ENCODE results near the gene SLC43A3.
A peak's percentile ranks its signal among the peaks of the same experiment; 100 is the strongest.

Gene SLC43A3

DNA sequence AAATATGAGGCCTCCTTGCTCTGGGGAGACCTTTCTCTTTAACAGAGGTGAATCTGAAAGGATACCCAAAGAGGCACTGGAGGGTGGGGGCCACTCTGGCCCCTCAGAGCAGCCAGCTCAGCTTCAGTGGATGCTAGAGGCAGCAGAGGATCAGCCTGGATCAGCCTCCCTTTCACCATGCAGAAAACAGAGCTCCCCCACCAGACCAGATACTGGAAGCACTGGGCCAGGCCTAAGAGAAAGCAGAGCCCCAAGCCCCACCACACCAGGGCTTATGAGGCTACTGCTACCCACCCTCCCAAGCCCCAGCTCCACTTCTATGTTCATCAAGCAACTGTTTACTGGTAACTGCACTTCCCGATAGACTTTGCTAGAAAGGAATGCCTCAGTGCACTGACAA, 4.0 kb upstream of the SLC43A3 start:
- no peak for DNase-seq

DNA sequence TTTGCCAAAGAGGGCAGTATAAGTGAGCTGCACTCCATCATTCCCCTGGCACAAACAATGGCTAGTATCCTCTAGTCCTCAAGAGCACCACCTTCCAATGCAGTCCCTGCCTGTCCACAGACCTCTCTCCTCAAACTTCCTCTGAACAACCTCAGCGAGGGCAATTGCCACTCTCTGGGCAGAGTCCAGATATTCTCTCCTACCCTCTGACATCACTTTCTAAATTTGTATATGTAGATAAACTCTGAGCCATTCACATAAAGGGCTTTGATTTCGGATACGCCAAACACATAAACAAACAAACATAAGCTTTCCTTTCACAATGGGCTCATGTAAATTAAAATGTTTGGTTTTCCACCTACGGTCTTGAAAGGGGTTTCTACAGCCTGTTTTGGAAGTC, 3.0 kb upstream of the SLC43A3 start:
- no peak for DNase-seq

DNA sequence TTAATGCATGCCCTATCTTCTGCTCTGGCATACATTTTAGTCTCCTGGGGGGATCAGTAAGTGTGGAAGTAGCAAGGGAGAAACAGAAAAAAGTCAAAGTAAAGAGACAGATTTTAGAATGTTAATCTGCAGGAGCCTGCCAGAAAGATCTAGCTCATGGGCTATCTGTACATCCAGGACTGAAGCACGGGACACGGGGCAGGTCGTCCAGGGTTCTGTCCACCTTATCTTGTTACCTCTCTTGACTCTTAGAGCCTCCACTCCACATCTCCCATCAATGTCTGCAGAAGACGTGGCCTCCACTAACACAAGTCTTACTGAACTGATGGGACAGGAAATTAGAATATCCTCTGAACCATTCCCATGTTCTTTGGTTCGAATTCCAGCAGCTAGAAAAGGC, 1.7 kb upstream of the SLC43A3 start:
- DNase-seq: no peak

DNA sequence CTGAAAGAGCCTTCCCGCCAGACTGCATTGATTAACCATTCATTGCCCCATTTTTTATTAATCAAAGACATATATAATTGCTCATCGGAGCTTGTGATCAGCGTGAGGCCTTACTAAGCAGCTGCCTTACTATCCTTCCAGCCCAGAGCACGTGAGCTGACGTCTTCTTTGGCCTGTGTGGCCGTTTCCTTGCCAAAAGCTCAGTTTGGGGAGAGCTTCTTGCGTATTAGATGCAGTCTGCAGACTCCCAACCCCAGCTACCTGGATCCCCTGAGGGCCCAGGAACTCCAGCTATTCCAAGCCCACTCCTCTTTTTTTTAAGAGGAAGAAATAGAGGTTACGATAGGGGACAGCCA, 784 bp upstream of the SLC43A3 start:
- peak in 29 of 56 donors; percentile 9 to 65 (median 30) for DNase-seq

DNA sequence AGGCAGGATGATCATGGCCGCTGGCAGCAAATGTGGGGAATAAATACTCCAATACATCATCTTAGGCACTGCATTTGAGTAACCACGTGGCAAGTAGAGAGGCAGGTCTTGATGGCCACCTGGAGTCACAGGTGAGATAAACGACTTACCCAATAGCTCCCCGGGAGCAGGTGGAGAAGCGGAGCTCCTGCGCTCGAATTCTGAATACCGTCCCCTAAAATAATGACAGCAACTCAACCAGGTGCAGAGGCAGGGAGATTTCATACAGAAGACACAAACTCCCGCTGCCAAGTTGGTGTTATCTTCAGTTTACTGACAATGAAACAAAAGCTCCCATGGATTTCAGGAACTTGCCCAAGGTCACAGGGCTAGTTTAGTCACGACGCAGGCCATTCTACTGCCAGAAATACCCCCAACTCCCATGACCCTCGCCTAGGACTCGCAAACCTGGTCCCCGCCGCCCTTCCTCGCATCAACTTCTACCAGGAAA, 437 bp downstream of the SLC43A3 start:
- no peak for DNase-seq

DNA sequence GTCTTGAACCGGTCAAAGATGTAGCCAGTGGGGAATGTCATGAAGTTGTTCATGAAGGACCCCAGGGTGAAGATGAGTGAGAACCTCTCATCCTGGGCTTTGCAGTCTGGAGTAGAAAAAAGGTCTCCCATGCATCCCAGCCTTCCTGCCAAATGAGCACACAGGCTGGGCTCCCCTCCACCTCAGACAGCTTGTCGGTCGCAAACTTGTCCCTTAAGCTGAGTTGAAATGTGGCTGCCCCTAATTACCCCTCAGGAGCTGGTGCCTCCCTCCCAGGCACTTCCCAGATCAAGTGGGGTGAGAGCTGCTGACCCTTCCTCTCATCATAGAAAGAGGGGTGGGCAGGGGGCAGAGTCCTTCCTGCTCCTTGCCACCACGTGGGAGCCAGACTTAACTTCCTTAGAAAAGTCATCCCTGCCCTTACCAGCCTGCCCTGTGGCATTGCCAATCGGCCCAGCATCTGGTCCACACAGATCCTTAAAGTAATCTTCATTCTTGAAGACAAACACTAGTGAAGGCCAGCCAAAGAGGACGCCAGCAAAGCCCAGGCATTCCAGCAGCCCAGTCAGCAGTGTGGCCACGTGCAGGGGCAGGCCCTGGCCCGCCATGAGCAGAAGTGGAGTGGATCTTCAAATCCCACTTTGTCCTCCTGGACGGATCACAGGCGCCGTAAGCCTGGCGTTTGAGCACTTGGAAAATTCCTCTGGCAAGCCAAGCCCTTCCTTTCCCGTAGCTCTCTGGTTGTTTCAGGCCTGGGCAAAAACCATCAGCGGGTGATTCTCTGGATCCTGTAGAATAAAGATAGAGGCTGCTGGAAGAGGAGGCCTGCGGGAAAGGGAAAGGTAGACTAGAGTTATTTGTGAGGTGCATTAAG, 1.1 kb downstream of the SLC43A3 start:
- peak in 11 of 56 donors; percentile 9 to 41 (median 16) for DNase-seq

DNA sequence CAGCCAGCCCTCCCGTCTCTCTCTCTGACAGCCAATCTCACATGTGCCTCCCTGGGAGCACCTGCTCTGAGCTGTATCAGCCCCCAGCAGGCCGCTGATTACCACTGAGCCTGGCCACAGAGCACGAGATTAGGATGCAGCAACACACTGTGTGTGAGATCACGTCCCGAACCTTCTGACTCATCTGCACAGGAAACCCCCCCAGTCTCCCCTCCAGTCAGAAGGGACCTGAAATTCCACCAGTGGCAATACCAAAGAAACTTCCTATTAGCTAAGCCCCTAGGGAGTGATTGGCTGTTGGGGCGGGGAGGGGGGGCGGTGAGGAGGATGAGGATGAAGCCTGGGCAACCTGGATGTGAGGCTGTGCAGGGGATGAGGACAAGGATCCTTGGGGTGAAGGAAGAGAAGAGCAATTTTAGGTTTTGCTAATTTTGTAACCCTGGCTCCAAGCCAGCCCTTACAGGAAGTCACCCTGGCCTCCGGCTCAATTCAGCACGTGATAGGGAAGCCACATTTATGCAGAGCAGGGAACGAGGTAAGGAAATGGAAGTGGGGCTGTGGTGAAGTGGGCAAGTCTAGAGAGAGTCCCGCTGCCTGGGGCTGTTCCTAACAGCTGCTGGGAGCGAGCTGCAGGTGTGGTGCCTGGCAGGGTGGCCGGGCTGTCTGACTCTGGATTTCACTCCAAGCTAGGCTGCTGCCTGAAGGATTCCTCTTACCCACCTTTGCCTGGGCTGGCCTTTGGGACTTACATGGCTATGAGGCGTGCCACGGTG, 1.9 kb downstream of the SLC43A3 start:
- peak in 3 of 56 donors; percentile 7 to 18 (median 15) for DNase-seq

DNA sequence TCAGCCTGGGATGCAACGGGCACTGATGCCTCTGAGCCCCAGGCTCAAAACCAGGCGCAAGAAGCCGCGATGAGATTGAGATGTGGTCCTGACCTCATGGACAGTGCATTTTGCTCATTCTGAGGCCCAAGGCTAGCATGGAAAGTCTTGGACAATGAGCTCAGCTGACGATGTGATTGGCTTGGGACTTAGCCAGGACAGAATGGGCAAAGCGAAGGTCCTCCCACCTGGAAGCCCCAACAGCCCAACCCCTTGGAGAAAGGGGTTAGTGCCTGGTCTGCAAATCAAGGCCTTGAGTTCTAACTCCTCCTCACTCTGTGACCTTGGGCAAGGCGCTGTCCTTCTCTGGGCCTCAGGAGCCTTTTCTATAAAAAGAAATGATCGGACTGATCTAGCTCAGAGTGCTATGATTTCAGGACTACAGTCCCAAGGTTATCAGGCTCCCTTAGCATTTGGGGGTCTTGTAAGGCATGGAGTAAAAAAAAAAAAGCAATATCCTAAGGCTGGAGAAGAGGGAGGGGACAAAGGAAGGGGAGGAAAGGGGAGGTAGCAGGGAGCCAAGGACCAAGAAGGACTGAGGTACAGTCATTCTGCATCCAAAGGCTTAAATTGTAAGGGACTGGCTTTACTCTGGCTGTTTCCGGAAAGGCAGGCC, 2.7 kb downstream of the SLC43A3 start:
- DNase-seq: no peak

DNA sequence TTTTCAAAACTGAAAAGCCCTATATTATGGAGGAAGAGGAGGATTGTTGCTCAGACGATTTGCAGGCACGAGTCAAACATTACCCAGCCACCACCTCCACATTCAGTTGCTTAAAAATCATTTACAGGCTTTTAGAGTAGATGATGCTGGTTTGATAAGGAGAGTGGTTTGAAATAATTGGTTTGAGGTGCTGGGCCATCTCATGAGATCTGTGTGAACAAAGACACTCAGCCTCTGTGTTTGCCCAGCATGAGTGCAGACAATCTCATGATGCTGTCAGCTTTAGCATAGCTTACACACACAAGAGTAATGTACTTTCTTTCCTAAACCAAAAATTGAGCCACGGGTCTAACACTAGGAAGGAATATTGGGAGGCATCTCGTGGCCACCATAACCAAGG, 4.3 kb downstream of the SLC43A3 start:
- DNase-seq: no peak

DNA sequence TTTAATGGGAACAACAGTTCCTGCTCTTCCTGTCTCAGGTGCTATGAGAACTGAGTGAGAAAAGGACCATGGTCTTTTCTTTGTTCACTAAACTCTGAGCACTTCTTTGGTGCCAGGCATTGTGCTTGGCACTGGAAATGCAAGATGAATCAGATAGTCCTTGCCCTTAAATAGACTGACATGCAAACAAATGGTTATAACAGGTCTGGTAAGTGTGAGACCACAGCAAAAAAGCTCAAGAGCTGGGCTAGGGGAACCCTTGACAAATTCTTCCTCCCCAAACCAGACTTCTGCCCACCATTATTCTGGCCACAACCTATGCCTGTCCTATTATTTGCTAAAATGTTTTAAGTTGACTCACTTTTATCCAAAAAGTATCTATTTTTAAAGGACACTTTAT, 5.1 kb downstream of the SLC43A3 start:
- no peak for DNase-seq

DNA sequence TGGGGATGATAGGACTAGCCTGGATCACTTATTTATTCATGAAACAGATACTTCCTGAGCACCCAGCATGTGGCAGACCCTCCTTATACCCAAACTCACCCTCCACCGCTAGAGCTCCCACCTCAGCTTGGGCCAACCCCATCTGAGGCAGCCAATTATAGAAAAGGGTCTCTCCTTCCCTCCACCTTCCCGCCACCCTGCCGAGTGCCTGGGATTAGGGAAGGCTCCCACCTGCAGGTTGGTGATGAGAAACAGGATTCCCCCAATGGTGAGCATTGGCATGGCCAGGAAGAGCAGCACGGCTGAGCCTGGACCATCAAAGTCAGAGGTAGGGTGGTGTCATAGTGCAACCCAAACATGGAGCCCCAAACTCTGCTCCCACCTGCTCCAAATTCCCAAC, 5.9 kb downstream of the SLC43A3 start:
- DNase-seq: no peak

DNA sequence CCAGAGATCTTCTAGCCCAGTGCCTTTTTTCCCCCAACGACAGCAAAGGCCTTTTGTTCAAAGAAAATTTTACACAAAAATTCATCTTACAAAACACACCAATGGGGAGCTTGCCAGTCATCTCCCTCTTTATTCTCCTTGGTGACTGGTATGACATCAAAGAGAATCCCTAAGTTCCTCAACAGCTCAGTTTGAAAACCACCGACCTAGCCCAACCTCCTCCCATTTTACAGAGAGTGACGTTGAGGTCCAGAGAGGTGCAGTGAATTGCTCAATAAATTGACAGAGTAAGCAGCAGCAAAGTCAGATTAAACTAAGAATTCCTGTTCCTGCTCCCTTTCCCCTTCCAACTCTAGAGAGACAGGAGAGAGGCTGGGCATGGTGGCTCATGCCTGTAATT, 7.8 kb downstream of the SLC43A3 start:
- no peak for DNase-seq

DNA sequence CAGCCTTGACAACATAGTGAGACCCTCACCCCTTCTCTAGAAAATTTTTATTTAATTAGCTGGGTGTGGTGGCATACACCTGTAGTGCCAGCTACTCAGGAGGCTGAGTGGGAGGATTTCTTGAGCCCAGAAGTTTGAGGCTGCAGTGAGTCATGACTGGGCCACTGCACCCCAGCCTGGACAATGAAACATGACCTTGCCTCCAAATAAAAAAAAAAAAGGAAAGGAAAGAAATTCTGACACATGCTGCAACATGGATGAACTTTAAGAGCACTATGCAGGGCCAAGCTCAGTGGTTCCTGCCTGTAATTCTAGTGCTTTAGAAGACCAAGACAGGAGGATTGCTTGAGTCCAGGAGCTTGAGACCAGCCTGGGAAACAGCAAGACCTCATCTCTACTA, 8.8 kb downstream of the SLC43A3 start:
- no peak for DNase-seq

DNA sequence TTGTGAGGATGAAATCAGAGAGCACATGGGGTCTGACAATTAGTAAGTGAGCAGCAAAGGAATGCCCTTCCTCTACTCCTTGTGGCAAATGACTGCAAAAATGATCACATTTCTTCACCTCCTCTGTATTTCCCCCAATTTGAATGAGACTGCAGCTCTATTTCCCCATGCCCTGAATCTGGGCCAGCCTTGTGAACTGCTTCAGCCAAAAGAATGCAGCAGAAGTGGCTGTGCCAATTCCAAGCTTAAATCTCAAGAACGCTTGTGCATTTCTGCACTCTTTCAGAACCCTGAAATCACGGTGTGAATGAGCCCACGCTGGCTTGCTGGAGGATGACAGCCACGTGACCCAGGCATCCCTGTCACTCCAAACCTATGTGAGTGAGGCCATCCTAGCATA, 9.9 kb downstream of the SLC43A3 start:
- DNase-seq: peak in 1 of 56 donors; percentile 0

DNA sequence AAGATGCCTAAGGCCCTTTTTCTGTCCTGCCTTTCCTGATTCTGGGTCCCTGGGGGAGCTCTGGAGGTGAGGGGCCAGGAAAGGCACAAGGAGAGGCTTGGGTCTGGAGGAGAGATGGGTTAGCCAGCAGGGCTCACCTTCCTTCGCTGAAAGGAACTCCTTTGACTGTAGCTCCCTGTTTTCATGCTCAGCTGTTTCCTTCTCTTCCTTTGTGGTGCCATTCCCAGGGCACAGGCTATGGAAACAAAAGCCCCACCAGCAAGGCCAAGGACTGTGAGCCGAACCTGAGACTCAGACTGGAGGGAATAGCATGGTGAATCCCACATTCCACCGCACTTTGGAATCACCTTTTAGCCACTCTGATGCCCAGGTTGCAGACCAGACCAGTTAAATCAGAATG, 10.5 kb downstream of the SLC43A3 start:
- no peak for DNase-seq

DNA sequence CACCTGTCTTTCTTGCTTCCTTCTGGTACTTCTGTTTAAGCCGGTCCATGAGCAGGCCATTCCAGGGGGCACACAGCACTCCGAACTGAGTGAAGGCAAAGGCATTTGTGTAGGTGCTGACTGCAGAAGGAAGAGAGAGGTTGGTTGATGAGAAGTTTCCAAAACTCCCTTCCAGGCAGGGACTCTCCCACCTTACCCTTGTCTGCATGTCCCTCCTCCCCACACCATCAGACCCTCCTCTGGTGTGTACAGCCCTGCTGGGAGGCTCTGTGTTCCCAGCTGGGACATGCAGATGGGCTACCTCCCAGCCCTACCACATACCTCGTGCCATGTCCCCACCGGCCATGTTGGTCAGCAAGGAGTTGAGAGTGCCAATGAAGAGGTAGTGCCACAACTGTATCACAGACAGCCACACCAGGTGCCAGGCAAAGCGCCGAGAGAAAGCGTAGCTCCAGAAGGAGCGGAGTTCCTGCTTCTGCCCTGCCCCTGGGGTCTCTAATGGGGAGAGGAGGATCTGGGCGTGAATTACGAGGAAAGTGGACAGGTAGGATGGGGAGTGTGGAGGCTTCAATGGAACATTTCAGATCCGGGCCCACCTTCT, 12.2 kb downstream of the SLC43A3 start:
- no peak for DNase-seq

DNA sequence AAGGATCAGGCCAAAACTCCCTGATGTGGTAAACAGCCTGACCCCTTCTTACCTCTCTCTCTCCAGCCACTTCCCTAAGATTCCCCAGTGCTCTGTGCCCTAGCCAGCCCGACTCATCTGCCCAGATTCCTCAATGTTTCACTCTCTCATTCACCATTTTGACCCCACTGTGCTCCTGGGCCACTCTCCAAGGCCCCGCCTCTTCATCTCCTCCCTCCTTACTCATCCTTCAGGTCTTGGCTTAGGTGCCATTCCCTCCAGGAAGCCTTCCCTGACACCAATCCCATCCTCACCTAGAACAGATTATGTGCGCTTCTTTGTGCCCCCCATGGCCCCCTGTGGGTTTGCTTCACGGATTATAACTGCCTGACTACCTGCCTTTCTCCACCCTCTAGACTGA, 13.2 kb downstream of the SLC43A3 start:
- no peak for DNase-seq

DNA sequence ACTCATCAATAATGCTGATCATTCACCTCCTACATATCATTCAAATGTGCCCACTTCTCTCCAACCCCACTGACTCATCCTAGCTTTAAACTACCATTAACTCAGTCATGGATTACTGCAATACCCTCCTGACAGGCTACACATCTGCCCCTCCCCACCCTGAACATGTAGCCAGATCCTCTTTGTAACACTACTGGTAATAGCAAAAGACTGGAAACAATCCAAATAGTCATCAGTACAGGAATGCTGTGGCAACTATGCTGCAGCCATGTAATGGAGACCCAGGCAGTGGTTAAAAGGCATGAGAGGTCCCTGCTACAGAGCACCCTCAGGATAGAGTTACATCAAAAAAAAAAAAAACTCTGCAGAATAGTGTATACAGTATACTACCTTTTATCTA, 16.6 kb downstream of the SLC43A3 start:
- DNase-seq: no peak

DNA sequence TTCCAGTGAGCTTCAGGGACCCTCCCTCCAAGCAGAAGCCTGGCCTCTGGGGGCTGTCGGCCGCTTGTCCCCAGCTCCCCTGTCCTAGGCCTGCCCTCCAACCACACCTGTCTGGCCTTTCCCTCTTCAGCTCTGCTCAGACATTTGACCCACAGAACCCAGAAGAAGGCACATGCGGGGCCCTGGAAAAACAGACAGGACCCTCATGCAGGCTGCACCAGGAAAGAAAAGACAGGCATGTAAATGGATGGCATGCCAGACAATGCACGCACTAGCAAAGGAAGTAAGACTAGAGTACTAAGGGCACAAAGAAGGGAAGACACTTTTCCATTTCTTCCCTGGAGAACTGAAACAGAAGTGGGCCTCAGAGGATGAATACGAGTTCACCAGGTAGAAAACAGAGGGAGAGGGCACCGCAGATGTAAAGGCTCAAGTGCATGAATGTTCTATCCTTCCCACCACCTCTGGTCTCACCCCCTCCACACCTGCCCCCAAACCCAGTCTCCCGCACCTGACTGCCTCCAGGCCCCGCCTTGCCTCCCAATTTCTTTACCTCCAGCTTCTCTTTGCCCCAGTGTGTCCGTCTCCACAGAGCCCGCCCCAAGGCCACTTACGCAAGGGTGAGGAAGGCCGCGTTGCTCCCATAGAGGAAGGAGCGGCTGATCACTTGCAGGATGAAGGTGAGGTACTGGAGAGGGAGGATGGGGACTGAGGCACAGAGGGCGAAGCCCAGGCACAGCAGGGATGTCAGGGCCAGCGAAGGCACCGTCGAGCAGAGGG, 17.4 kb downstream of the SLC43A3 start:
- no peak for DNase-seq

DNA sequence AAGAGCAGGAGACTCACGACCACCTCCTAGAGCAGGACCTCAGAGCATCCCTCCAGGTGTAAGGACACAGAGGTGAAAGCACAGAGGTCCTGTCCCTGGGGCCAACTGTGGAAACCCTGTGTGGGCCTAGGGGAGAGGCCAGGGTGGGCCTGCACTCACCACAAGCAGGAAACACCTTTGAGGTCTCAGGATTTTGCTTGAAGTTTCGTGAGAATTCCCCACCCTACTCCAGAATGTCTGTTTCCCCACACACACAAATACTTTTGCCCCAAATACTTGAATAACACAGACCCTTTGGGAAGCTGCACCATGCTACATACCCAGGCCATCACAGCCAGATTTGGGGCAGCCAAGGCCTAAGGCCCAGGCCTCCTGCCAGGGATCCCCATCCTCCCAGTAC, 18.1 kb downstream of the SLC43A3 start:
- DNase-seq: no peak

DNA sequence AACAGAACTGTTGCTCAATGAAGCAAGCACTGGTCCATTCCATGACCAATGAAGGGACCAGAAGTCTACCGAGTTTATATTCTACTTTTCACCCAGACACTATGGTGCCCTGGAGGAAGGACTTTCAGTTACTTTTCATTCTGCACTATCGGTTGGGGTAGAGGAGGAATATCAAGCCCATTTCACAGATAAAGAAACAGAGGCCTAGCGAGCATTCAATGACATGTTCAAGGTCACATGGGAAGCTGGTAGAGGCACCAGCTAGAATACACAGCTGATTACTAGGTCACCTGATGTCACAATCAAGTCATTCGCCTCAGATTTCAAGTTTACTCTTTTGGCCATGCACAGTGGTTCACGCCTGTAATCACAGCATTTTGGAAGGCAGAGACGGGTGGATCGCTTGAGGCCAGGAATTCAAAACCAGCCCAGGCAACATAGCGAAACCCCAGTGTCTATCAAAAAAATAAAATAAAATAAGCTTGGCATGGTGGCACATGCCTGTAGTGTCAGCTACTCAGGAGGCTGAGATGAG, 18.9 kb downstream of the SLC43A3 start:
- DNase-seq: no peak

Measured in amygdala (tissue), 56 donors.